Stimulated activated CD4-positive, alpha-beta T cell treated with anti-CD3 and anti-CD28 coated beads, Interleukin-2, amount 100 ng/mL, for 24 hours (primary cell): Measurements from ENCODE around the gene COL19A1.

Experiments used
- DNase-seq, 2 donors: peaks; one replicate each; pipeline ENCODE4 v3.0.0-alpha.2; 2020

COL19A1 gene

DNA sequence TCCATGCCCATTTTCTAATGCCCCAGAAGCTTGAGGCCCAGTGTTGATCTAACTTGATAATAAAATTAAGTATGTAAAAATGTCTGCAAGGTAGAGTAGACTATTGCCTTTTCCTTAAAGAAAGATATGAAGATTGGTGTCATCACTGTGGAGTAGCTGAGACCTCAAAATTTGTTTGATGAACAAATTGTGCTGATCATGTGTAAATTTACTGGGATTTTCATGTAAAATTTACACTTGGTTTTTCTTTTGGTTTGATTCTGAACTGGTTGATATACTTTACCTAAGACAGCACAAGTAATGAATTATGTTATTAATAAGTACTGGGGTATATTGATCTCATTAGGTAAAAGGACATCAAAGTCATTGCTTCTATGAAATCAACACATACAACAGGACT lies 207.3 kb downstream of the COL19A1 start:
- DNase-seq = no peak

DNA sequence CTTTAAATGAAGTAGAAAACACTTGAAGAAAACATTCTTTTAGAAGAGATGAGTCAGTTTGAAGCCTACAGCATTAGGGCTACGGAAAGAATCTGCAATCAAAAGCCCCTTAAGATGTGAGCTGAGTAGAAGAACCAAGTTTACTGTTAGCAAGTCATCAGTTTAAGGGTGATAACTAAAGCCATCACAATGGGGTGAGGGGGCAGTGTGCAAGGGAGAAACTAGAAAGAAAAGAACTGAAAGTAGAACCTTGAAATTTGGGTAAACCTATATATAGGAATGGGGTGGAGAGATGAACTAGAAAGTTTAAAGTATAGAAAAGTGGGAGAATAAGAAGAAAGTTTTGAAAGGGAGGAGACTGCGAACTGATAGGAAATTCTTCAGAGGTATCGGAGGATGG lies 212.9 kb downstream of the COL19A1 start:
- DNase-seq = no peak

DNA sequence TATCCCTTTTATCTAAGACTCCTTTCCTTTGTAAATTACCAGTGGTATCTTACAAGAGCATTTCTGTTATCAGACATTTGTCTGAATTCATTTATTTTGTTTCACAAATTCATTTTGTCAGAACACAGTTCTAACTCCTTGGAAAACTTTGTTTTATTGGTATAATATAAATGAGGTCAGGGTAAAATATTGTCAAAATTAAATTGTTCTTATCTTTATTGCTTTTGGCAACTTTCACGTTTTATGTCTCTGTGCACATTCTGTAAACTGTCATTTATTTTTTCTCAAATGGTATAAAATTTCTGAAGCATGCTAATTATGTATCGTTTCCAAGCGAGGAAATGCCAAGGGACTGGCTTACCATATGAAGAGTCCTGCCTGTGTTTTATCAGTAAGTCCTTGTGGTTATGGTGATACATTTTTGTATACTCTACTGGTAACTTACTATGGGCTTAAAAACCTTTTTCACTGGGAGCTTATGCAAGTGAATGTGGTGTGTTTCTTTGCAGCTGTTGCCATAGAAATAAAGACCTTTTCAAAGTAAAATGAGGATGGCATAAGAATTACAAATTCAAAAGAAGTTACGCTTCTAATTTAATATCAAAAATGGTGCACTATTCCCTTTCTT lies 214.2 kb downstream of the COL19A1 start:
- DNase-seq = no peak

DNA sequence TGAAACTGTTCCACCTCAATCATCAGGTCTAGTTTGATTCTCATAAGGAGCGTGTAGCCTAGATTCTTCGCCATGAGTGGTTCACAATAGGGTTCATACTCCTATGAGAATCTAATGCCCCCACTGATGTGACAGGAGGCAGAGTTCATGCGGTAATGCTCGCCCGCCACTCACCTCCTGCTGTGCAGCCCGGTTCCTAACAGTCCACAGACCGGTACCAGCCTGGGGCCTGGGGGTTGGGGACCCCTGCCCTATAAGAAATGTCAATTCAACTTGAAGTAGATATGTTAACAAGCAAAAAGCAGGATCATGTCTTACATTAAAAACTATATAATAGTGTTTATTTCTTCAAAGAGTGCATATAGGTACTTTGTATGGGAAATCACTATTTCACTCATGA lies 216.5 kb downstream of the COL19A1 start:
- no peak for DNase-seq

DNA sequence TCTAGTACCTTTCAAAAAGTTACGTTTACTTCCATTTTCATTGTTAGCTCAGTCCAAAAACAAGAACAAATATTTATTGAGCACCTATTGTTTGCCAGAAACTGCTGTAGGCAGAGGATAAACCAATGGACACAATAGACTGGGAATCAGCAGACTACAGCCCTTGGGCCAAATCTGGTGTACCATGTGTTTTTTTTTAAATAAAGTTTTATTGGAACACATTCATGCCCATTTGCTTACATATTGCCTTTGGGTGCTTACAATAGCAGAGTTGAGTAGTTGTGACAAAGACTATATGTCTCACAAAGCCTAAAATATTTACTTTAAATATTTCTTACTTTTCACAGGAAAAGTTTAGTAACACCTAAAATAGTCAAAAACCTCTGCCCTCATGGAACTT lies 220.4 kb downstream of the COL19A1 start:
- no peak for DNase-seq

DNA sequence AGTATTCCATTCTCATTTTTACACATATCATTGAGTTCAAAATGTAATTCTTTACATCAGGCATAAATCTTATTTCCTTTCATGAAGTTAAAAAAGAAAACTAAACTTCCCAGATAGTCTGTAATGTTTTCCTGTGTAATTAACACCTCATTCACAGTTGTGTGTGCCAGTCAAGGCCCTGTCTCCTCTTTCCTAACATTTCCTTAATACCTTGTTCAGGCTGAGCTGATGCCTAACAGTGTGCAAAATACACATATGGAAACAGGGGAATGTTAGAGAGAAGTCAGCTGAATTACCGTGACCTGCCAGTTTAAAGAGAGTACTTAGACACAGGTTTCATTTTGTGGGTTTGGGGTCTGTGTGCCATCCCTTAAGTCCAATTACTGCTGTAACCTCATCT lies 227.8 kb downstream of the COL19A1 start:
- no peak for DNase-seq

DNA sequence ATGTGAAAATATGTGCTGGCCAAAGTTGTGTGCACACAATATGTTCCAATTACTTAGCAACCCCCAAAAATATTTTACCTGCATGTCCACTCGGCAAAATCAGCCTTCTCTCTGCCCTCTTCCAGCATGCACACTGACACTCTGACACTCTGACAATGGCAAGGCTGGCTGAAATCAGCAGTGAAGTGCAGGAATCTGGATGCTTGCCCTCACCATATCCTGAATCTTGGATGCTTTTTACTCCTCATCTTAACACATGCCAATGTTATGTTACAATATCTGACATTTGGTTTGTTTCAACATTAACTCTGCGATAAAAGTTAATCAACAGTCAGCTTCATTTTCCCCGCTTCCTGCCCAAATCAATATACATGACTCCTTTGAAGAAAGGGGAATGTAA lies 233.4 kb downstream of the COL19A1 start:
- DNase-seq = no peak

DNA sequence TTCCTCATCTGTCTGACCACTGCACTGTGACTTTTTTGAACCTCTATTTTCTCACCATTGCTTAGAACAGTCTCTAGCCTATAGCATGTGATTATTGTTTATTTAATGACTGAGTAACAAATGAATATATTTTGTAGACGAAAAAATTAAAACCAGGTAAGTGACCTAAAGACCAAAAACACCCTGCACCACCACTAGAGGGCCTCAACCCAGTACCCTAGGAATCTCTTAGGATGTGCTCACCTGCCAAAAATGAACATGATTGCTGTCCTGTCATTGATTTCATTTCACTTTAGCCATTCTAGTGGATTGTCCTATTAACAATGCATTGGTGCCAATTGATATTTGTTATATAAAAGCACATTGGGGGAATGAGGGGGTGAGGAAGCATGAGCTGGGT lies 237.4 kb downstream of the COL19A1 start:
- peak in 1 of 2 donors; percentile 14 for DNase-seq

DNA sequence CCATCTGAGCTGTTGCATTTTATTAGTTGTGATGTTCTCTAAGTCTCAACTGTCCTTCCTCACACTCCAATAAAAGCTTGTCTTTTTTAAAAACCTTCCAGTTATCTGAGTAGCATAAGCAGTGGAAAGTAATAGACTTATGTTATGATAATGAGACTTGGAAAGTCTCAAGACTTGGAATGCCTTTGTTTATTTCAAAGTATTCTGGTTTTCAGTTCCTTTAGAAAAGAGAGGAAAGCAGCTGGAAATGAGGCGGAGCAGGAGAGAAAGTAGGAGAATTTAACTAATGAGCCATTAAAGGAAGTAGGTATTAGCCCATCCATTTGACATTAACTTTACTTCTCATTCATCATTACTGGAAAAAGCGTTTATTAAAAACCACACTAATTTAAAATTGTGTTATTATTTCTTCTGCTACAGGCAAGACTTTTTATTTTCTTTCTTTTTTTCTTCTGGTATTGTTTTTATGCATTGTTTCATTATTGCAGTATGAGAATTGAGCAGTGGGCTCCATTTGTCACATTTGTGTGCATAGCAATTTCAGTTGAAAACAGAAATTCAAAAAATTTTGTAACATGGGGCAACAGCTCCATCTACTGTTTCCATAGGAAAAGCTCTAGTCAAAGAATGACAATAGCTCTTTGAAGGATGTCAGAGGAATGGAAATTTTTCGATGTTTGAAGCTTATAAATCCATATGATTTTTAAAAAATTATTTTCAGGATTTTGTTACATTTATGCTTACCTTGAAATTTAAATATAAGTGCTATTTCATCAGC lies 241.7 kb downstream of the COL19A1 start:
- no peak for DNase-seq

DNA sequence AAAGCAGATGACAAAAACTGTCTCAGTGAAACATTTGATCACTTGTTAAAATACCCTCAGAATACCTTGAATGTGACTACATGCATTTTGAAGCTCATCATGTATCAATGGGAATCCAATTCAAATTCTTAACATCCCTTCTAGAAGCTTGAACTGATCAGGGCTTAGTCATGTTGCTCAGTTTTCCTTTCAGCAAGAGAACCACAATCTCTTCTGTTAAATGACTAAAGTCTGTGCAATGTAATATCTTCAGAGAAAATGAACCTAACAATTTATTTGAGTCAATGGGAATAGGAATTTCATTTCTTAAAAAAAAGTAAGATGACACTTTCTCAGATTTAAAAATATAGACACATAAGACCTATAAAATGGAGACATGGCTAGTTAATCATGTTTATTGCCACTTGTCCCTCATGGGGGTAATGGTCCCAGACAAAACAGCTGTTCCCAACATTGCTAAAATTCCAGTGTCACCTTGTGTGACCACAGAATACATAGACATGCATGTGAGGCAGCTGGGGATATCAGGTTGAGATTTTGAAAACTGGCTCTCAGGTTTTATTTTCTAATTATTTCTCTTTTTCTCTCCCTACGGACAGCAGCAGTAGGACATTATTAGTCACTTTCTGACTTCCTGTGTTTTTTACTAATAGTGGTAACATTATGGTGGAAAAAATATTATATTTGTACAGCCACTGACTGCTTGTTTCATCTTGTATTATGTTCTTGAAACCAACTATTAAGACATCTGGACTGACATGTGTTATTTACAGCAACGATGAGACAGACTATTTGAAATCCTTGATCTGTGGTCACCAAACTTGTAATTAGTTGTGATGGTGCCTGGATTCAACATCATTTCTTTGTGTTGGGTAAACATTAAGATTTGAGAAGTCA lies 244.0 kb downstream of the COL19A1 start:
- no peak for DNase-seq

DNA sequence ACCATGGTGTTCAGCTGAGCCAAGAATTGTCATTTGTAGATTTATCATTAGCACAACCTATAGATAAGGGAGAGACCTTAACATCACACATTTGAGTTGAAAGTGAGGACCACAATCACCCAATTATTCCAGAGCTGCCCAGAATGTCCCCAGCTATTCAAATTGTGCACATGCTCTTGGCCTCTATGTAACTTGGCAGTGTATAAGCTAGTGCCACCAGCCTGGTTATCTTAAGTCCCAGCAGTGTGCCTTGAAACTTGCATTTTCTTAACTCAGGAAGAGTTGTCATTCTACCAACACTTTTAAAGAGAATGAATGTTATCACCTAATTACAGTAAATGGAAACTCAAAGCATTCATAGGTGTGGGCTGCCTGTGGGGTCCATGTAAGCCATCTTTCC lies 245.4 kb downstream of the COL19A1 start:
- DNase-seq = no peak

DNA sequence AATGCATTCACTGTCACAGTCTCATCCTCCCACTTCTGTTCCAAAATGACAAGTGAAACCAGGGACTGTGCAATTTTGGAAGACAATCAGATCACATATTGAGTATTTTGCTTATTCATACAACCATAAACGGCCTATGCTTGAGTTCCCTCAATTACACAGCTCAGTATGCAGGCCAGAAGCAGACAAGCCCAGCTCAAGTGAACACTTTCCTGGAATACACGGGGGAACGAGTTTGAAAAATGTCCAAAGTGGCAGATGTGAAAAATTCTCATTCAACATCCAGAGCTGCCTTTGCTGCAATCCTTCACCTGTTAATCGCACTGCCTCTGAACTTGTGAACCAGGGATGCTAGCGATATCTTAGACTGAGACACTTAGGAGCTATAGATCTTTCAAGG lies 246.4 kb downstream of the COL19A1 start:
- no peak for DNase-seq

DNA sequence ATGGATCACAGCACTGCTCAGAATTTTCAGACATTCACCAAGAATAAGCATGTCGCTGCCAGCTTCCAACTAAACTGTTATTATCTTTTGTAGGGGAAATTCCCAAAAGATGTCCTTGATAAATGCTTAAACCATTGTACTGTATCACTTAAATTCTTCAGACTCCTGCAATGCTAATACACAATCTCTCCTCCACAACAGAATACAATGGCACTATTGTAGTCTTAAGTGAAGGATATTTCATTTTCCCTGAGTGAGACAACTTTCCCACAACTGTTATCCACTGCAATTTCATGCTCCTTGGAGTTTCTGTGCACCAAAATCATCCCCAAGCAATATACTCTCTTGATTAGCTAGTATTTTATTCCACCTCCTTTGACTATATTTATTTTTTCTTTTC lies 246.8 kb downstream of the COL19A1 start:
- DNase-seq = no peak

DNA sequence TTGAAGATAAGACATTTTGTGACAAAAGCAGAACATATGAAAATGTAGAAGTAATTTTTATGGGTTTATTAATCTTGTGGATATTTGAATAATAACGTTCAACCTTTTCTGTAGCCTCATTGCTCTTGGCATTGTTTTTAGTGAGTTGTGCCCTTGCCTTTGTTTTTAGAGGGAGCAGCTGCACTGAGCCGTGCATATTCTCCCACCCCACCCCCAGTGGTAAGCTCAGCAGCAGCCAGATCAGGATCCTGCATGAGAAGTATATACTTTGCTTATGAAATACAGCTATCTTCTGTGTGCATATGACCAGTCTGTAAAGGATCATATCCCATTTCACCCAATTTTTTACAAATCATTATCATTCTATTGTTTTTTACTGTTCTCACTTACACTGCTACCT lies 252.3 kb downstream of the COL19A1 start:
- DNase-seq = no peak

DNA sequence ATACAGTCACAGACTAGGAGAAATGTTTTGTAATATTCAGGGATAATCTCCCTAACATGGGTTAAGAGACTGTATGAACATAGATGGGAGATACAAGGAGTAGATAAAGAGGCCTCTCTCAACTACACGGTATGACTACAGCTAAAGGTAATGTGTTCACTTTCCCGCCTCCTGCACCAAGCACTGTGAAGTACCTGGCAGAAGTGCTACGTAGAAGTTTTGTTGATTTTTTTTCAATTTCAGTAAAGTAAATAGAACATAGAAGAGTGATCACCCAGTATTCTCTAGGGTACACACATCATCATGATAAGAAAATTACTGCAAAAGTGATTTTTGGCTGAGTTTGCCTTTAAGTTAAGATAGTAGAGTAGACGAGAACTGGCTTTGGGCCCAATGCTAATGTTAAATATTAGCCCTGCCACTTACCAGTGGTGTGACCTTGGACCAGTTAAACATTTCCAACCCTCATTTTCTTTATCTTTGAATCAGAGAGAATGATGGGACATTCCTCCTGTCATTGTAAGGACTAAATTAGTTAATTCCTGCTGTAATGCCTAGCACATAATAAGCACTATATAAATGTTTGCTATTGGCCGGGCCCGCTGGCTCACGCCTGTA lies 253.0 kb downstream of the COL19A1 start:
- no peak for DNase-seq

DNA sequence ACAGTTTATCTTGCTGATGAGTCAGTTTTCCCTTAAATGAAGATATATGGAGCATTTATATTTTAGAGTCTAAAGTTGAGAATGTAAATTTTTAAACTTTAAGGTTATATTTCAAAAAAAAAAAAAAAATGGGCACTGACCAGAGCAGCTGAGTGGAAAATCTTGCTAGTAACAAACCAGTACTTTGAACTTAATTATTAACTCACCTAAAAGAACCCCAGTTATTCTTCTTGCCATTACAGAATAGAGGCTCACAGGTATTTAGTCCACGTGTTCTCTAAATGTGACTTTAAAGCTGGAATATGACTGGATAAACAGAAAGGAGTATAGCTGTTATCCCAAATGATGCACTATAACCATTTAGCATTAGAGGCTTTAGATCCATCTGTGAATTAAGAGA lies 258.1 kb downstream of the COL19A1 start:
- no peak for DNase-seq

DNA sequence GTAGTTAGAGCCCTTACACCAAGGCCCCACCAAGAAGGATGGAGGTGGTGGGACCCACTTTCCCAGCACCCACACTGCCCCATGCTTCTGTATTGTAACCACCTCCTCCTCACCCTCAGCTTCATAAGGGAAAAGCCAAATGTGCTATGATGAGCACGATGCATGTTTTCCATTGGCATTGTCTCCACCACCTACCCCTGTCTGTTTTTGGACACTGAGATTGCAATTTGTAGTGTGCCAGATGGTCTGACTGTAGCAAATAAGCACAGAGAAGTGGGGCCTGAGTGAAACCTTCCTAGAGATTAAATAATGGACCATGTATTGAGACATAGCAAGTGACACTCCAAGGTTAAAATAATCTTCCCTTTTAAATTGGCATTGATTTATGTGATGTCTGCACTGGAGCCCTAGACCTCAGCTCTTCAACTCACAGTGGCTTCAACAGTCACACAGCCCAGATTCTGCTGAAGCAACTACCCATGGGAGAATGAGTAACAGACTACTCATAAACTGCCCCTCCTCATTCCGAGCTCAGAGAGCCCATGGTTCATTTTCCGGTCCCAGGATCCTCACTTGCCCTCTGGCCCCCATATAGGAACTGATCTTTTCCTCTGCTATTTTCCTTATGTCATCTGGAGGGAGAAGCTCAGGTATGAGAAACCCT lies 258.7 kb downstream of the COL19A1 start:
- no peak for DNase-seq

DNA sequence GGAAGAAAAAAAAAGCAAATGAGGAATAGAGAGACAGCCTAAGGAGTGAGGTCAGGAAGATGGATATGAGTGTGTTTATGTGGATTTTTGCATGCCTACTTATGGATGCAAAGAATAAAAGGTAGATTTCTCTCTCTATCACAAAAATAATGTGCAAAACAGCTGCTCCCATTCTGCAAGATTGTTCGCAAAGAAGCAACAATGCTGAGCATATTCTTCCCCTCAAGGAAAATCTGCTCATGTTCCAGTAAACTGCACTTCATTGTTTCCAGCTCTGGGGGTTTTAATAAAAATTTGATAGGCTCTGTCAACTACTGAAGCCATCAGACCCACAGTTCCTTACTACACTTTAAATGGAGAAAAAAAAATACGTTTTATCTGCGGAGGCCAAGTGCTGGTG lies 259.2 kb downstream of the COL19A1 start:
- DNase-seq = no peak

DNA sequence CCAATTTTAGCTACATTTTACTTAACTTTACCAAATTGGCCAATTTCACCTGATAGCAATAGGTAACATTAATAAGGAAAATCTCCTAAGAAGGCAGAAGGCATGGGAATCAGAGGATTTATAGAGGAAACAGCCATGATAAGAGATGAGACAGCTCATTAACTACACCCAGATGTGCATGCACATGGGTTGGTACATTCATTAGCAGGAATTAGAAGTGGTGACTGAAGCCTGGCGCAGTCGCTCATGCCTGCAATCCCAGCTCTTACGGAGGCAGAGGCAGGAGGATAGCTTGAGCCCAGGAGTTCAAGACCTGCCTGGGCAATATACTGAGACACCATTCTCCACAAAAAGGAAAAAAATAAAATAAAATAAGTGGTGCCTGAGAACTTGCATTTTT lies 263.0 kb downstream of the COL19A1 start:
- no peak for DNase-seq

DNA sequence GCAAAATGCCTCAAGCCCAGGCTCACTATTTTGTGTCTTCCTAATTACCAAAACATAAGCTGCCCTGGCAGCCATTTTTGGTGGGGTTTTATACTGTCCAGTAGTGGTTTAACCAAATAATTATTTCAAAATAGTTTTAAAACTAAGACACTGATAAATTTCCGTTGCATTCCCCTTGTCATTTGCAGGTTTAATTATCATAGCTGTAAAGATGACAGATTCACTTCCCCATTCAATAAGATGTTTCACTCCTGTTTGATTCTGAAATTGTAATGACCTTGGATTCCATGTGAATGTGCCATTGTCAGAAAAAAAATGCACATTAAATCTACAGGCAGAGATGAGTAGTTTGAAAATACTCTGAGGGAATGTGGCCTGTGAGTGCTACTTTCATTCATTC lies 264.5 kb downstream of the COL19A1 start:
- no peak for DNase-seq

DNA sequence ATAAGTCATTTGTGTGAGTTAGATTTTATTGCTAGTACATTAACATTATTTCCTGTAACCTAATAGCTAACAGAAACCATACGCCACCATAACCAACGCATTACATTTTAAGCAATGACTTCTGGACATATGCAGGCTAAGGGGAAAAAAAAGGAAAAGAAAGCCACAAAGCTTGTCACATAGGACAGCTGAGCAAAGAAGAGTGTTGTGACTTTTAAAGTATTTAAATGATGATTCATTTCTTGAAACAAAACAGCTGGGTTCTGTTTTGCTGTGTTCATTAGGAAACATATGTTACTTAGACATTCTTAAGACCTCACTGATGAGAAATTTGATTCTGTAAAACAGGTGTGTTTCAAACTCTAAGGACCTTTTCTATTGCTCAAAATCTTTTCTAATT lies 265.2 kb downstream of the COL19A1 start:
- DNase-seq = no peak

DNA sequence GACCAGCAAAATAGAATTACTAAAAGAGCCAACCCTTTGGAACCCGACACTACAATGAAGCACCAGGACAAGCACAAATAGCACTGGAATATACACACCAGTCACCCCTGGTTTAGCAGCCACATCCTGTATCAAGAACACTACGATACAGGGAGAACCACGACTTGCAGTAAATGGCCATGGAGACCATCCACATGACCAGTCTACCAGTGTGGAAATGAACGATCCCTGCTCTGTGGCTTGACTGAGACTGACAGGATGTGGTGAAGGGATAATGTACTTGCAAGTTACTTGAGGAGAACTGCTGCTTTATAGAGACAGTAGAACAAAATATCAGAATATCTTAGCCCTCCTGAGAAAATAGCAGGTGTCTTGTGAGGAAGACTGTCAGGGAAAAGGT lies 266.9 kb downstream of the COL19A1 start:
- DNase-seq = no peak

DNA sequence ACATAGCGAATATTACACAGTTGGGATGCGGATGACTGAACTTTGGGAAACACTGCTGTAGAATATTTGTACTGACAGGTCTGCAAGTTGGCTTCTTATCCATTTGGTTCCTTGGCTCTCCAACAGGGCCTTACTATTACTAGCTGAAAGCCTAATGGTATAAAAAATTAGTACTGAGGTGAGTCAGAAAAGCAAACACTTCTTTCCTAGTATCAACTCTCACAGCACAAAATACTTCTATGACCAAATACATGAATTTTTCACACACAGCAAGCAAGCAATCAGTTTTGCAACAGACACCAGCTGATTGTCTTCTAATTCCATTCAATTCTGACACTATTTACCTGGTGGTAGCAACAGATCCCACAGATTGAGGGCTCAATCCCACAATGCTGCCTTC lies 268.2 kb downstream of the COL19A1 start:
- DNase-seq = no peak
